HCT116 (cell line): Measurements from ENCODE around the gene GTF3C4.

Experiments
- ATF3 ChIP-seq: IDR thresholded peaks from 2 replicates; pipeline ENCODE4 v1.6.1; 2012
- RAD21 ChIP-seq: IDR thresholded peaks from 2 replicates; pipeline ENCODE4 v1.6.1; 2012; ENCODE audit warnings: low read depth, mild to moderate bottlenecking
- TF ChIP-seq, protein P1 (sequence below), 3 experiments: fragments of 200-600 bp in 1 of 3; sonication (generic) in 1 of 3; IDR thresholded peaks in 2 of 3; conservative IDR thresholded peaks in 1 of 3; 2 replicates each; pipeline ENCODE4 v1.5.1; 2012 to 2017; ENCODE audit warnings: low read depth in 2 of 3, low read length in 2 of 3, antibody characterized with exemption in 1 of 3, borderline replicate concordance in 1 of 3, control low read depth in 1 of 3, mild to moderate bottlenecking in 1 of 3, mixed read lengths in 1 of 3, mixed run types in 1 of 3, moderate library complexity in 1 of 3; ENCODE audit not compliant: insufficient read depth in 1 of 3

DNA sequence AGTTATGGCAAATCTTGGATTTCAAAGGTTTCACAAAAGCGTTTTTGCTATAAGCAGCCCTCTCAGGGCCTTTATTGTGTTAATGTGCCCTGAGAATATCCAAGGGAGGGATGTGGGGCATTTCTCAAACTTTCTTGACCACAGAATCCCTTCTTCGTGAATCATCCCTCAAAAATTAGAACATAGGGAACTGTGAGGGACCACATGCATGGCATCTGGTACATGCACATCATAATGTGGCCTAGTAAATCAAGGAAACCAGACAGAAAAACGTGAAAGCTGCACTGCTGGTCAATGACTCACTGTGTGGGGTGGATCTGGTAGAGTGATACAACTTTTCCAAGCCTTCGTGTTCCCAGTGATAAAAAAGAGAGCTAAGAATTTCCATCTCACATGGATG lies 22.9 kb upstream of the GTF3C4 start:
- TF ChIP-seq, protein P1, sequence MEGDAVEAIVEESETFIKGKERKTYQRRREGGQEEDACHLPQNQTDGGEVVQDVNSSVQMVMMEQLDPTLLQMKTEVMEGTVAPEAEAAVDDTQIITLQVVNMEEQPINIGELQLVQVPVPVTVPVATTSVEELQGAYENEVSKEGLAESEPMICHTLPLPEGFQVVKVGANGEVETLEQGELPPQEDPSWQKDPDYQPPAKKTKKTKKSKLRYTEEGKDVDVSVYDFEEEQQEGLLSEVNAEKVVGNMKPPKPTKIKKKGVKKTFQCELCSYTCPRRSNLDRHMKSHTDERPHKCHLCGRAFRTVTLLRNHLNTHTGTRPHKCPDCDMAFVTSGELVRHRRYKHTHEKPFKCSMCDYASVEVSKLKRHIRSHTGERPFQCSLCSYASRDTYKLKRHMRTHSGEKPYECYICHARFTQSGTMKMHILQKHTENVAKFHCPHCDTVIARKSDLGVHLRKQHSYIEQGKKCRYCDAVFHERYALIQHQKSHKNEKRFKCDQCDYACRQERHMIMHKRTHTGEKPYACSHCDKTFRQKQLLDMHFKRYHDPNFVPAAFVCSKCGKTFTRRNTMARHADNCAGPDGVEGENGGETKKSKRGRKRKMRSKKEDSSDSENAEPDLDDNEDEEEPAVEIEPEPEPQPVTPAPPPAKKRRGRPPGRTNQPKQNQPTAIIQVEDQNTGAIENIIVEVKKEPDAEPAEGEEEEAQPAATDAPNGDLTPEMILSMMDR (IDR thresholded peaks at IDR 0.05 in 2 of 3, conservative IDR thresholded peaks at IDR 0.05 in 1 of 3; ENCODE audit: borderline replicate concordance in 1 of 3, insufficient read depth in 1 of 3, low read depth in 2 of 3, low read length in 2 of 3), result no peak
- TF ChIP-seq RAD21 (no peak), ATF3 (no peak)
